ENCODE data around the gene LCN1.

- TF ChIP-seq, protein P1, sequence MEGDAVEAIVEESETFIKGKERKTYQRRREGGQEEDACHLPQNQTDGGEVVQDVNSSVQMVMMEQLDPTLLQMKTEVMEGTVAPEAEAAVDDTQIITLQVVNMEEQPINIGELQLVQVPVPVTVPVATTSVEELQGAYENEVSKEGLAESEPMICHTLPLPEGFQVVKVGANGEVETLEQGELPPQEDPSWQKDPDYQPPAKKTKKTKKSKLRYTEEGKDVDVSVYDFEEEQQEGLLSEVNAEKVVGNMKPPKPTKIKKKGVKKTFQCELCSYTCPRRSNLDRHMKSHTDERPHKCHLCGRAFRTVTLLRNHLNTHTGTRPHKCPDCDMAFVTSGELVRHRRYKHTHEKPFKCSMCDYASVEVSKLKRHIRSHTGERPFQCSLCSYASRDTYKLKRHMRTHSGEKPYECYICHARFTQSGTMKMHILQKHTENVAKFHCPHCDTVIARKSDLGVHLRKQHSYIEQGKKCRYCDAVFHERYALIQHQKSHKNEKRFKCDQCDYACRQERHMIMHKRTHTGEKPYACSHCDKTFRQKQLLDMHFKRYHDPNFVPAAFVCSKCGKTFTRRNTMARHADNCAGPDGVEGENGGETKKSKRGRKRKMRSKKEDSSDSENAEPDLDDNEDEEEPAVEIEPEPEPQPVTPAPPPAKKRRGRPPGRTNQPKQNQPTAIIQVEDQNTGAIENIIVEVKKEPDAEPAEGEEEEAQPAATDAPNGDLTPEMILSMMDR (IDR thresholded peaks at IDR 0.05) = no peak
- no peak for TF ChIP-seq POLR2A (IDR thresholded peaks at IDR 0.05)
Observed at GRCh38 chr9:135480071-135480939, 40.9 kb upstream of the LCN1 start.
